HG03378 (cell line): Measurements from ENCODE around the gene TNNI2.

Source experiments
- ATAC-seq: cut with Tn5 transposase; IDR thresholded peaks from one replicate; pipeline ENCODE4 v1.9.1; 2021; ENCODE audit warnings: mild to moderate bottlenecking, moderate library complexity; ENCODE audit not compliant: unreplicated experiment

TNNI2 gene

DNA sequence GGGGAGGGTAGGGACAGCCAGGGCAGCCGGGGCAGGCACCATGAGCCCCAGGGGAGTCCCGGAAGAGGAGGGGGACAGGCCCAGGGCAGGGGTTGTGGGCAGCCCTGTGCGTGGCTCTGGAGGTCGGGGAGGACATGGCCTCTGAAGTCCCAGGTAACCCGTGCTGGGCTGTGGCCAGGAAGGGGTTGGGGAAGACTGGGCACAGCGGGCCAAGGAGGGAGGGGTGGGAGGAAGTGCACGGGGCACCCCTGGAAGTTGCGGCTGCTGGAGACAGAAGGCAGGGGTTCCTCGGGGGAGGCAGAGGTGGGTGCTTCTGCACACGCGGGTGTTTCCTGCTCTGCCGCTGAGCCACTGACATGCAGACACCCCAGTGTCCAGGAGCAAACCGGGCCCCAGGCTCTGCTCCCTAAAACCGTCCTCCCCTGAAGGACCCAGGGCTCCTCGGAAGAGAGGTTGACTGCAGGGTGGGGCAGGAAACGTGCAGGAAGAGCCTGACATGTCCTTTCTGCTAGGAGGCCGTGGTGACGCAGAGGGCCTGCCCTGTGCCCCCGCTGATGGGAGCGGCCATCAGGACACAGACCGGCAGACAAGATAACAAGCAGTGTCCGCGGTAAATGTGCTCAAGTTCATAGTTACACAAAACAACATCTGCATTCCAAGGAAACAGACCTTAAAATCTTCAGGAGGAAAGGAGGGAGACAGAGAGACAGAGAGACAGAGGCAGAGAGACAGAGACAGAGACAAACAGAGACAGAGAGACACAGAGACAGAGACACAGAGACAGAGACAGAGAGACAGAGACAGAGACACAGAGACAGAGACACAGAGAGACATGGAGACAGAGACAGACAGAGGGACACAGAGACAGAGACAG lies 5.7 kb downstream of the TNNI2 start:
- no peak for ATAC-seq

DNA sequence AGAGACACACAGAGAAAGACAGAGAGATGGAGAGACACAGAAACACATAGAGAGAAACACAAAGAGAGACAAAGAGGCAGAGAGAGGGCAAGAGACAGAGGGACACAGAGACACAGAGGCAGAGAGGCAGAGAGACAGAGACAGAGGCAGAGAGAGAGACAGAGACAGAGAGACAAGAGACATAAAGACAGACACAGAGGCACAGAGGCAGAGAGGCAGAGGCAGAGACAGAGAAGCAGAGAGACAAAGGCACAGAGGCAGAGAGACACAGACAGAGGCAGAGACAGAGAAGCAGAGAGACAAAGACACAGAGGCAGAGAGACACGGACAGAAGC lies 6.3 kb downstream of the TNNI2 start:
- no peak for ATAC-seq

- ATAC-seq, result no peak
Observed at GRCh38 chr11:1845561-1846452, 7.0 kb downstream of the TNNI2 start.

- ATAC-seq, result no peak
Observed at GRCh38 chr11:1846453-1846932, 7.7 kb downstream of the TNNI2 start.

- no peak for ATAC-seq
Observed at GRCh38 chr11:1847006-1847735, 8.4 kb downstream of the TNNI2 start.

GRCh38 chr11:1847926-1848639 lies 9.3 kb downstream of the TNNI2 start:
- no peak for ATAC-seq

- no peak for ATAC-seq
Observed at GRCh38 chr11:1848640-1849430, 10.1 kb downstream of the TNNI2 start.

GRCh38 chr11:1851468-1852180 lies 12.8 kb downstream of the TNNI2 start:
- ATAC-seq, result no peak

GRCh38 chr11:1852271-1852876 lies 13.6 kb downstream of the TNNI2 start:
- no peak for ATAC-seq

DNA sequence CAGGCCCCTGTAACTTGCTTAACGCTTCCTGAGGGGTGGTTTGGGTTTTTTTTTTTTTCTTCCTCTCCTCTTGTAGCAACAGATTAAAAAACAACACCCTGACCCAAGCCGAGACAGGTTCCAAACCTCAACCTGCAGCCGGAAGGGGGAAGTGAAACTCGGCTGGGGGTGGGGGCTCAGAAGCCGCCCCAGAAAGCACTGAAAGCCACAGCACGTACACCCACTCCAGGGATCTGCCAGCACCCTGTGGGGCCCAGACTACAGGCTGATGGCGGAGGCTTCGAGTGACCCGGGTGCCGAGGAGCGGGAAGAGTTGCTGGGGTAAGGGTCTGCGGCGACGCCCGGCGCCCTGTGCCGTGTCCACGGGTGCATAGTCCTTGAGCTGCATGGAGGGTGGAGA lies 14.1 kb downstream of the TNNI2 start, which contains the start of gene LSP1:
LSP1 (plus strand) TSS at position 208 of the 400 bp plus-strand sequence; CDS start at position 269, 61 bp downstream.
- peak; percentile 38 for ATAC-seq

GRCh38 chr11:1853376-1854131 lies 14.8 kb downstream of the TNNI2 start:
- ATAC-seq, result no peak

DNA sequence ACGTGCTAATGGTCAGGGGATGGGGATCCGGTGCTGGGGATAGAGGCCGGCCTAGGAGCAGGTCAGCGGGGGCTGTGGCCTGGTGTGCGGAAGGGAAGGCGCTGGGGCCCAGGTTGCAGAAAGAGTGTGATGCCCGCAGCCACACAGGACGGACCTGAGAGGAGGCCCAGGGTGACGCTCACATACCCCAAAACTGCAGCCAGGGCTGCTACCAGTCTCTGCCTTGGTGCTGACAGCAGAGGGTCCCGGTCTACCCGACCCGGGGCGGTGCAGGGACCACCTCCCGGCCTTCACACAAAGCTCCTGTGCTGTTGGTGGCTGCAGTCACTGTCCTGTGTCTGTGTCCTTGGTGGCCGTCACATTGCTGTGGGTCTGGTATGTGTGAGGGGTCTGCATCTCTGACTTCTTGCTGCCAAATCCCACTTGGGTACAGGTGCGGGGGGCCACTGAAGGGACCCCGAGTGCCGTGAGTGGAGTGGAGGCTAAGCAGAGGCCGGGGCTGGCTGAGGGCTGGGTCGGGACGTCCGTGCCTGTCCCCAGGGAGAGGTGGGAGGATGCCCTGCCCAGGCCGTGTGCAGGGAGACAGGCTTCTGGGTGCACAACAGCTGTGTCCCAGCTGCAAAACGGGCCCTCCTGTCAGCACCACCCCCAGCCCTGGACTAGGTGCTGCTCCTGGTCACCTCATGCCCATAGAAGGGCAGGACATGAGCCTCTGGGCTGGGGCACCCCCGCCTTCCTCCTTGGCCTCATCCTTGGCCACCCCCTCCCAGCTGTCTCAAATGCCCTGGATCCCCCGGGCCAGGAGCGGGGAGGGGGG lies 15.6 kb downstream of the TNNI2 start:
- ATAC-seq, result peak; percentile 10

DNA sequence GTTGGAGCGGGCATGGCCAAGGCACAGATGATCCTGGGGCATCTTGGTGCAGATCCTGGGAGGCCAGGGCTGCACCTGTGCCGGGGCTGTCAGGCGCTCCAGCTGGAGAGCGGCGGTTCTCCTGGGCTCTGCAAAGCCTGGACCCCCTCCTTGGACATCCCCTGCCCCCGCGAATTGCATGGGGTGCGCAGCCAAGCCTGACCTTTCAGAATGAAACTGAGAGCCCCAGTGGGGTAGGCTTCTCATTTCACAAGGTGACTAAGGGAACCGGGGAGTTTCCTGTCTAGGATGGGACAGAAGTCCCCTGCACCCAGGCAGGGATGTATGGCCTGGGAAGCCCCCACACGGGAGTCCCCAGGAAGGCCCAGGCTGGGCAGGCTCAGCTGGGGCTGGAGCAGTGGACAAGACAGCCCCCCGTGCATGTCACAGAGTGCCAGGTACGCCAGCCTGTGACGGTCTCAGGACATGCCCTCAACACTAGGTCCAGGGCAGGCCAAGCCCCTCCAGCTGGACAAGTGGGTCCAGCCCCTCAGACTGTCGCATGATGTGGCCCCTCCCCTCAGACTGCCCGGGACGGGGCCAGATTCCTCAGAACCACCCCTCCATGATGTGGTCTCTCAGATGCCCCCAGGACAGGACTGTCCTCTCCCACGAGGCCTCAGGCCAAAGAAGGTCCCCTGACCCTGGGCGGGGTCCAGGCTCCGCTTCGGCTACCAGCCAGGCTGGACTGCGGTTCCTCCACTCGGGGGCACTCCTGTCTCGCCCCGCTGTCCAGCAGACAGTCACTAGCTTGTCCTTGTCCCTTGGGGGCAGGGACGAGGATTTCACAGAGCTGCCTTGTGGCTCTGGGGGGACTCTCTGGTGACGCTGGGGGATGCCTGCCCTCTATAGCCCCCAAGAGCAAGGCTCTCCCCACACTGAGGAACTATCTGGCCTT lies 16.4 kb downstream of the TNNI2 start:
- ATAC-seq, result peak; percentile 28

DNA sequence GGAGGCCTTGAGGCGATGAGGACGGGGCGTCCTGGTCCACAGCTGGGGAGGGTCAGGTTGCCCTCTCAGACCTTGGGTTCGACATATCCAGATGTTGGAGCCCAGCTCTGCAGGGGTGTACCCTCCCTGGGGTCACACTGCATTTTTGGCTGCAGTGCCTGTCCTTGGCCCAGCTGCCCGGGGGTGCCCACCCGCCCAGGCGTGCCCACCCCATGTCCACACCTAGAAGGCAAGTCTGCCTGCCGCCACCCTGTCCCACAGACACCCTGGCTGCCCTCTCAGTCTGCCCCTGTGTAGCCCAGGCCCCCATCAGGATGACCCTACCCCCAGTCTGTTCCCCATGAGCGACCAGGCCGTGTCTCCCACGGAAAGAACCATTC lies 17.1 kb downstream of the TNNI2 start:
- ATAC-seq, result no peak

- no peak for ATAC-seq
Observed at GRCh38 chr11:1856306-1857005, 17.7 kb downstream of the TNNI2 start.
